HepG2 (cell line): ENCODE data around the gene GCG. TPM values are rescaled to one million over a fixed set of nuclear protein-coding genes. Genes with fewer than 3 reads are reported as not detected.

Experiments used
- ATAC-seq: fragments of 200-7000 bp; cut with Tn5 transposase; 3 replicates; pipeline ENCODE4 v1.9.1; 2020; ENCODE audit warnings: mild to moderate bottlenecking, moderate library complexity
- BruUV-seq: library from RNA; stranded (reverse); fragments of 400-500 nt; replicated peaks from 2 replicates; lab custom pipeline; 2021; lab: Mats Ljungman, UMichigan
- CTCF ChIA-PET: fragments of 300-600 bp; formaldehyde crosslinking; extraction: SDS; loops from one replicate; lab custom pipeline; 2021; ENCODE audit warnings: low total read pairs, inconsistent platforms, low intra/inter-chr PET ratio; lab: Yijun Ruan, JAX
- POLR2A ChIA-PET: fragments of 350-600 bp; sonication (Branson Sonifier 250); formaldehyde crosslinking; loops from one replicate; lab custom pipeline; 2020; ENCODE audit warnings: antibody characterized with exemption, inconsistent platforms; lab: Yijun Ruan, JAX
- DNase-seq: peaks from one replicate; pipeline ENCODE4 v3.0.0-alpha.2; 2015; ENCODE audit warnings: low spot score
- FAIRE-seq: peaks from 3 replicates; lab custom pipeline; 2011; peaks lifted over from hg19 to GRCh38; lab: Jason Lieb, UNC
- H2AFZ ChIP-seq: one replicate; pipeline ENCODE4 v1.6.1; 2011; ENCODE audit warnings: low read length, inconsistent platforms
- H3K27ac ChIP-seq: fragments of 300-600 bp; 3 replicates; pipeline ENCODE4 v1.8.0; 2011; ENCODE audit warnings: mixed run types, mild to moderate bottlenecking, mixed read lengths, low read length, inconsistent platforms; ENCODE audit not compliant: insufficient read depth; ENCODE audit errors: extremely low read length
- H3K27me3 ChIP-seq, 2 experiments: fragments of 200-600 bp in 1 of 2; 2 replicates in 1 of 2; 3 replicates in 1 of 2; pipeline versions ENCODE4 v1.6.0 to v1.8.0; 2011; ENCODE audit warnings: low read length in 2 of 2, mild to moderate bottlenecking in 2 of 2, moderate library complexity in 2 of 2, inconsistent platforms in 1 of 2; ENCODE audit not compliant: insufficient read depth in 2 of 2, control insufficient read depth in 1 of 2
- H3K36me3 ChIP-seq, 2 experiments: fragments of 200-600 bp in 1 of 2; replicated peaks in 1 of 2; 2 replicates in 1 of 2; 3 replicates in 1 of 2; pipeline versions ENCODE4 v1.5.1 to v1.8.0; 2011; ENCODE audit warnings: low read length in 2 of 2, inconsistent platforms in 1 of 2; ENCODE audit not compliant: insufficient read depth in 2 of 2, control insufficient read depth in 1 of 2
- H3K4me1 ChIP-seq: 2 replicates; pipeline ENCODE4 v1.5.1; 2012; ENCODE audit warnings: low read length, inconsistent platforms; ENCODE audit not compliant: insufficient read depth
- H3K4me2 ChIP-seq: 2 replicates; pipeline ENCODE4 v1.6.0; 2011; ENCODE audit warnings: low read depth, low read length, inconsistent platforms
- H3K4me3 ChIP-seq, 3 experiments: fragments of 200-600 bp in 1 of 3; sonication (generic), shearing (Covaris generic) in 1 of 3; replicated peaks in 1 of 3; 2 replicates each; pipeline ENCODE4 v1.5.1; 2011 to 2016; ENCODE audit warnings: low read length in 3 of 3, inconsistent platforms in 2 of 3, low read depth in 2 of 3, mild to moderate bottlenecking in 2 of 3, control low read depth in 1 of 3, mixed read lengths in 1 of 3; ENCODE audit not compliant: insufficient read depth in 1 of 3
- H3K79me2 ChIP-seq: one replicate; pipeline ENCODE4 v1.6.1; 2011; ENCODE audit warnings: low read length, inconsistent platforms; ENCODE audit not compliant: insufficient read depth
- H3K9ac ChIP-seq: 2 replicates; pipeline ENCODE4 v1.6.0; 2011; ENCODE audit warnings: mild to moderate bottlenecking, low read depth, low read length, inconsistent platforms; ENCODE audit not compliant: insufficient read depth
- H3K9me3 ChIP-seq: 2 replicates; pipeline ENCODE4 v1.5.1; 2012; ENCODE audit warnings: mild to moderate bottlenecking, low read length
- H4K20me1 ChIP-seq: 2 replicates; pipeline ENCODE4 v1.6.0; 2011; ENCODE audit warnings: inconsistent platforms, mild to moderate bottlenecking, low read length, moderate library complexity; ENCODE audit not compliant: insufficient read depth
- KDM5B ChIP-seq: sonication (generic); formaldehyde crosslinking; IDR thresholded peaks from 2 replicates; pipeline ENCODE4 v1.4.0; 2020; ENCODE audit warnings: missing genetic modification reagents, mild to moderate bottlenecking, borderline replicate concordance
- KLF13 ChIP-seq: sonication (generic); formaldehyde crosslinking; IDR thresholded peaks from 2 replicates; pipeline ENCODE4 v1.4.0; 2020; ENCODE audit warnings: mild to moderate bottlenecking, missing genetic modification reagents
- MLX ChIP-seq: IDR thresholded peaks from 2 replicates; pipeline ENCODE4 v1.6.1; 2016
- PTBP1 ChIP-seq: fragments of 200-400 bp; formaldehyde crosslinking; IDR thresholded peaks from 2 replicates; pipeline ENCODE4 v1.6.1; 2018; ENCODE audit warnings: low read length, low read depth; ENCODE audit not compliant: poor library complexity, severe bottlenecking
- SRF ChIP-seq: IDR thresholded peaks from 2 replicates; pipeline ENCODE4 v1.6.1; 2011; ENCODE audit warnings: mild to moderate bottlenecking, low read depth, low read length, moderate library complexity
- ZNF652 ChIP-seq: IDR thresholded peaks from 2 replicates; pipeline ENCODE4 v1.6.1; 2016; ENCODE audit warnings: low read depth, borderline replicate concordance
- WGBS: methylation state at CpG from one replicate; pipeline ENCODE4 v1.1.6; 2017; ENCODE audit warnings: low lambda C conversion rate; 5-methylcytosine and 5-hydroxymethylcytosine counted together
- in situ Hi-C: cut with HindIII; loops from 2 replicates; pipeline ENCODE4 v1.10.0; 2017; ENCODE audit warnings: low pct_unique_long_range_greater_than_20kb; ENCODE audit not compliant: extremely low pct_ligation_motif_present
- intact Hi-C: fragments of 100-400 bp; cut with micrococcal nuclease; formaldehyde crosslinking; loops from one replicate; pipeline ENCODE4 v1.10.0; 2022; ENCODE audit not compliant: unreplicated experiment
- polyA plus RNA-seq, 8 experiments: library from polyadenylated mRNA; depleted of rRNA in 3 of 8; stranded (reverse) in 7 of 8; unstranded in 1 of 8; fragments of >200 nt; fragmentation: Illumina TruSeq in 4 of 8; extraction: Trizol in 4 of 8; gene quantifications; 2 replicates each; pipeline versions ENCODE4 v1.2.1 to v1.2.3, GENCODE V29; 2011 to 2016; ENCODE audit warnings: low read depth in 4 of 8, missing spikeins in 1 of 8, mixed read lengths in 1 of 8; ENCODE audit not compliant: insufficient read depth in 1 of 8
- total RNA-seq, 5 experiments: library from RNA; depleted of rRNA; stranded (reverse); fragments of >200 nt; fragmentation: Illumina TruSeq; extraction: Trizol; gene quantifications; 2 replicates each; pipeline ENCODE4 v1.2.3, GENCODE V29; 2016; ENCODE audit warnings: low read depth in 1 of 5
- TF ChIP-seq, protein P1 (sequence below): sonication (generic); formaldehyde crosslinking; IDR thresholded peaks from 2 replicates; pipeline ENCODE4 v1.4.0; 2020; ENCODE audit warnings: missing genetic modification reagents, borderline replicate concordance
- TF ChIP-seq, protein P2 (sequence below): sonication (generic); formaldehyde crosslinking; conservative IDR thresholded peaks from 2 replicates; pipeline ENCODE4 v1.8.0; 2022; ENCODE audit warnings: low read depth, missing genetic modification reagents

GCG gene
- total and polyA plus RNA-seq, 2 of the 13 experiments (the other 11 are each of a cell fraction or from before 2014, with no cell fraction given), result not detected

DNA sequence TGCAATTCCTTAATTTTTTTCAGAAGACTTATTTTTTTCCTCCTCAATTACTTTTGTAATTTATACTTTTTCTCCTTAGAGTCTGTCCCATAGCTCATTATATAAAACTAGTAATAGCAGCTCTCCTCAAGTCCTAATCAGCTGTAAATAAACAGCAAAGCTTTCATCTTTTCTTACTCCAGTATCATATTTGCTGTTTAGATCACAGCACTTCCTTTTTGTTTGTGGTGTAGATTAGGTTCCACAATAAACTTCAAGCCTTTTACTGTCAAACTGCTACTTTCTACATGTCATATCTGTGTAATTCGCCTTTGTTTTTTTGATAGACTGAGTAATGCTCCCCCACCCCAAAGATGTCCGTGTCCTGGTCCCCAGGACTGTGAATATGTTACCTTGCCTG lies 25.5 kb downstream of the GCG start:
- WGBS, result 14% methylated on average over 2 of the region's 2 CpGs
- H2AFZ ChIP-seq, result no peak overlapping the region
- no peaks in the 10 kb centered on the region for H4K20me1 ChIP-seq
- FAIRE-seq, result no peak
- no TSS peak for BruUV-seq
- ChIA-PET CTCF (no interaction called here), POLR2A (no interaction called here)
- no peak overlapping the region for H3K9ac ChIP-seq
- ATAC-seq, result no peak
- DNase-seq, result no peak
- TF ChIP-seq, protein P1, sequence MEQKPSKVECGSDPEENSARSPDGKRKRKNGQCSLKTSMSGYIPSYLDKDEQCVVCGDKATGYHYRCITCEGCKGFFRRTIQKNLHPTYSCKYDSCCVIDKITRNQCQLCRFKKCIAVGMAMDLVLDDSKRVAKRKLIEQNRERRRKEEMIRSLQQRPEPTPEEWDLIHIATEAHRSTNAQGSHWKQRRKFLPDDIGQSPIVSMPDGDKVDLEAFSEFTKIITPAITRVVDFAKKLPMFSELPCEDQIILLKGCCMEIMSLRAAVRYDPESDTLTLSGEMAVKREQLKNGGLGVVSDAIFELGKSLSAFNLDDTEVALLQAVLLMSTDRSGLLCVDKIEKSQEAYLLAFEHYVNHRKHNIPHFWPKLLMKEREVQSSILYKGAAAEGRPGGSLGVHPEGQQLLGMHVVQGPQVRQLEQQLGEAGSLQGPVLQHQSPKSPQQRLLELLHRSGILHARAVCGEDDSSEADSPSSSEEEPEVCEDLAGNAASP (CRISPR knock-in tag), result no peak
- TF ChIP-seq PTBP1 (no peak), KLF13 (CRISPR knock-in tag) (no peak), KDM5B (CRISPR knock-in tag) (no peak), SRF (no peak), MLX (CRISPR knock-in tag) (no peak), ZNF652 (CRISPR knock-in tag) (no peak)
- TF ChIP-seq, protein P2, sequence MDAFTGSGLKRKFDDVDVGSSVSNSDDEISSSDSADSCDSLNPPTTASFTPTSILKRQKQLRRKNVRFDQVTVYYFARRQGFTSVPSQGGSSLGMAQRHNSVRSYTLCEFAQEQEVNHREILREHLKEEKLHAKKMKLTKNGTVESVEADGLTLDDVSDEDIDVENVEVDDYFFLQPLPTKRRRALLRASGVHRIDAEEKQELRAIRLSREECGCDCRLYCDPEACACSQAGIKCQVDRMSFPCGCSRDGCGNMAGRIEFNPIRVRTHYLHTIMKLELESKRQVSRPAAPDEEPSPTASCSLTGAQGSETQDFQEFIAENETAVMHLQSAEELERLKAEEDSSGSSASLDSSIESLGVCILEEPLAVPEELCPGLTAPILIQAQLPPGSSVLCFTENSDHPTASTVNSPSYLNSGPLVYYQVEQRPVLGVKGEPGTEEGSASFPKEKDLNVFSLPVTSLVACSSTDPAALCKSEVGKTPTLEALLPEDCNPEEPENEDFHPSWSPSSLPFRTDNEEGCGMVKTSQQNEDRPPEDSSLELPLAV (CRISPR knock-in tag), result no peak
- H3K27me3 ChIP-seq, result no peaks in the 10 kb centered on the region; a peak in 1 of 5 replicates
- in situ Hi-C loops (loop anchor here (5.0 kb wide), 2 partner anchors 114 to 539 kb away; no protein-coding TSS in a partner anchor), intact Hi-C loops (no loop called here)
- no peaks in the 10 kb centered on the region for H3K9me3 ChIP-seq
- no peak overlapping the region for H3K4me3 ChIP-seq
- no peak overlapping the region for H3K27ac ChIP-seq
- H3K4me1 ChIP-seq, result no peaks in the 10 kb centered on the region
- H3K79me2 ChIP-seq, result no peaks in the 10 kb centered on the region
- no peak overlapping the region for H3K4me2 ChIP-seq
- H3K36me3 ChIP-seq, result no peaks in the 10 kb centered on the region
